Measurements from ENCODE around the gene SLC30A1. TPM values are rescaled to one million over a fixed set of nuclear protein-coding genes. Genes with fewer than 3 reads are reported as not detected.

The SLC30A1 gene
- total RNA-seq, 1 donor = 41.9 TPM

DNA sequence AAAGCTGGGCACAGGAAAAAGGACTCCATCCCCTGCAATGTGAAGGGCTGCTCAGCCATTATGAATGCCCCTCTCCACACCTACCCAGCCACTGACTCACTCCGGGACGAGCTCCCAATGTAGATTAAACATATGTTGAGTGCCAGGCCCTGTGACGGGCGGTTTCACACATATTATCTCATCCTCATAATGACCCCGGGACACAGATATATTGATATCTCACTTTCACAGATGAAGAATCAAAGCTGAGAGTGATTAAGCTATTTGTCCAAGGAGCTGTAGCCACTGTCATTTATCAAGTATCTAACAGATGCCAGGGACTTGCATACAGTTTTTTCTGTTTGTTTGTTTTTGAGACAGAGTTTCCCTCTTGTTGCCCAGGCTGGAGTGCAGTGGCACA lies 35.0 kb upstream of the SLC30A1 start:
- no peak for DNase-seq (ENCODE audit: low read depth)
- H3K4me3 ChIP-seq (ENCODE audit: low read depth, low read length) = no peak overlapping the region
- TF ChIP-seq, protein P1, sequence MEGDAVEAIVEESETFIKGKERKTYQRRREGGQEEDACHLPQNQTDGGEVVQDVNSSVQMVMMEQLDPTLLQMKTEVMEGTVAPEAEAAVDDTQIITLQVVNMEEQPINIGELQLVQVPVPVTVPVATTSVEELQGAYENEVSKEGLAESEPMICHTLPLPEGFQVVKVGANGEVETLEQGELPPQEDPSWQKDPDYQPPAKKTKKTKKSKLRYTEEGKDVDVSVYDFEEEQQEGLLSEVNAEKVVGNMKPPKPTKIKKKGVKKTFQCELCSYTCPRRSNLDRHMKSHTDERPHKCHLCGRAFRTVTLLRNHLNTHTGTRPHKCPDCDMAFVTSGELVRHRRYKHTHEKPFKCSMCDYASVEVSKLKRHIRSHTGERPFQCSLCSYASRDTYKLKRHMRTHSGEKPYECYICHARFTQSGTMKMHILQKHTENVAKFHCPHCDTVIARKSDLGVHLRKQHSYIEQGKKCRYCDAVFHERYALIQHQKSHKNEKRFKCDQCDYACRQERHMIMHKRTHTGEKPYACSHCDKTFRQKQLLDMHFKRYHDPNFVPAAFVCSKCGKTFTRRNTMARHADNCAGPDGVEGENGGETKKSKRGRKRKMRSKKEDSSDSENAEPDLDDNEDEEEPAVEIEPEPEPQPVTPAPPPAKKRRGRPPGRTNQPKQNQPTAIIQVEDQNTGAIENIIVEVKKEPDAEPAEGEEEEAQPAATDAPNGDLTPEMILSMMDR (IDR thresholded peaks at IDR 0.05; ENCODE audit: insufficient read depth, low read depth, low read length) = no peak

DNA sequence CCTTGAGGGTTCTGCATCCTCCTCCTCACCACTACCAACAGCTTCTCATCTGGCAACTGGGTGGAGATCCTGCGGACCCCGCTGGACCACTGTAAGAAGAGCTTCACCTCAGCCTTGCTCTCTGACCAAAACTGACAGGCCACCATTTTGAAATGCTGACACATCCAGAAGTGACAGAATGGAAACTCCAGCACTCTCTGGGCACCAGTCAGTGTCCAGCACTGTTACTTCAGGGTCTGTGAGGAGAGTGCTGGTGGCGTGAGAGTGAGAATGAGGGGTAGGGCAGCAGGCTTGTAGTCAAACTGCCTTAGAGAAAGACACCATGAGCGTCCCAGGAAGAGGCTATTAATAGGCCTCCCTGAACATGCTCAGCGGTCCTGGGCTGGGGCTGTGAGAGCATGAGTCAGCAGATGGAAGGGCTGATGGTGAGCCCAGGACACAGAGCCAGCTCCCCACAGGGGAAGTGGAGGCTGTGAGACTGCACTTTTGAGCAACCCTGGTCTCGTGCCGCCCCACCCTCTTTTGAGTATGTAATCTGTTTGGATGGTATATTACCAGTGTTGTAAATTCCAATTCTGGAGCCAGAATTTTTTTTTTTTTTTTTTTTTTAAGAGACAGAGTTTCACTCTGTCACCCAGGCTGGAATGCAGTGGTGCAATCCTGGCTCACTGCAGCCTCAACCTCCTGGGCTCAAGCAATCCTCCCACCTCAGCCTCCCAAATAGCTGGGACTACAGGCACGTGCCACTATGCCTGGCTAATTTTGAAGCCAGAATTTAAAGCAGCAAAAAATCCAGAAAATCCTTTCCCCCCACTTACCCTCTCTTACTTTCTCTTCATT lies 34.4 kb upstream of the SLC30A1 start:
- TF ChIP-seq, protein P1 (IDR thresholded peaks at IDR 0.05; ENCODE audit: insufficient read depth, low read depth, low read length) = no peak
- peak; percentile 95 for DNase-seq (ENCODE audit: low read depth)
- H3K4me3 ChIP-seq (ENCODE audit: low read depth, low read length) = no peak overlapping the region

DNA sequence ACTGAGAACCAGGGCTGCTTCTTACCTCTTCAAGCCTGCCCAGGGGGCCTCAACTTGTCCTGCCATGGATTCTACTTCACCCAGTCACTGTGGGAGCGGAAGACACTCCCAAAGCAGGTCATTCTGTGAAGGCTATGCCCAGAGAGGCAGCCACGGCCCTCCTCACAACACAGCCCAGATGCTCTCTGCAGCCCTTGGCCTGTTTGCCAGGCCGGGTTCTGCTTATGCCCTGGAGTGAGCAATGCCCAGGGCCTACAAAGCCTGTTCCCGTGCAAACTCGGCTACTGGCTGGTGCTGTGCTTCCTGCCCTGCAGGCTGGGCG lies 33.8 kb upstream of the SLC30A1 start:
- no peak overlapping the region for H3K4me3 ChIP-seq (ENCODE audit: low read depth, low read length)
- DNase-seq (ENCODE audit: low read depth) = no peak
- TF ChIP-seq, protein P1 (IDR thresholded peaks at IDR 0.05; ENCODE audit: insufficient read depth, low read depth, low read length) = no peak

DNA sequence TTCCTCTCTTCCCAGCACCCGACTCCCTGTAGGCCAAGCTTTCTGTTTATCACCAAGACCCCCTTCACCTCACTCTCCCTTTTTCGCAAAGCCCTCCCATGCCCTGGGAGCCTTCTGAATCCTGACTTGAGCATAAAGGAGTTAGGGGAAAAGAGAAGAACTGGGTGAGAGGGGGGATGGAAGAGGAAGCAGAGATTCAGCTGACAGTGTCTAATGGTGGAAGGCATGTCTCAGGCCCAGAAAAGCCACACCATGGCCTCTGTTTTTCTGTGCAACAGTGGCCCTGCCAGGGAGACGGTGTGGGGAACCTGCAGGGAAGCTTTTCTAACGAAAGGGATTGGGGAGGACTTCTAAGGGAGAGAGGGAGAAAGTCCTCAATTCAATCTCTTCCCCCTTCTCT lies 32.9 kb upstream of the SLC30A1 start:
- no peak for DNase-seq (ENCODE audit: low read depth)
- TF ChIP-seq, protein P1 (IDR thresholded peaks at IDR 0.05; ENCODE audit: insufficient read depth, low read depth, low read length) = no peak

DNA sequence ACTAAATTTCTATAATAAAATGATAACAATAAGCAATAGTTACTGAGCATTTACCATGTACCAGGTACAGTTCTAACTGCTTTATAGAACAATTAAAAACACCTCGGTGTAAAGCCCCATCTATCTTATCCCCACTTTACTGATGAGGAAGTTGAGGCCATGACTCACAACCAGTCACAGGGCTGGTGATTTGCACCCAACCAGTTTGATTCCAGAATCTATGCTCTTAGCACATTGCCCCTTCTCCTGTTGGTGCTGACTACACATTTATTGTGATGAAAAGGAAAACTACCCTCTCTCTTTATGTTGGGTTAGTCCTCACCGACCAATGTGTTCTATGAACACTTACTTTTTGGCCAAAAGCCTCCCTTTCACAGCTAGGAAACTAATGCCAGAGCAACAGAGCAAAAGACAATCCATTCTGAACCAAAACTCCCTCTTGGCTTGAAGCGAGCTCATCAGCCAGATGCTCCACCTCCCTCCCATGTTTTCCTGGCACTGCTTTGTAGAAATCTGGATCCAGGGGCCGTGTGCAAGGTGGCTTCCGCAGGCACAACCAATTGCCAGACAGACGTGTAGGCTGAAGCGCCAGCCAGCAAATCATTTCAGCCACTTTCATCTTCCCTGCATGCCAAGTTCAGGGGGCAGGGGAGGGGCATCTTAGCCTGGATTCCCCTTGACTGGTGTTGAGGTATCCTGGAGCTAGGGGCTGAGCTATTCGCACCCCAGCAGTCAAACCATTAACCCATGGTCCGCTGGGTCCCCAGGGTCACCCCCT lies 32.0 kb upstream of the SLC30A1 start:
- no peak for DNase-seq (ENCODE audit: low read depth)
- H3K4me3 ChIP-seq (ENCODE audit: low read depth, low read length) = no peak overlapping the region
- TF ChIP-seq, protein P1 (IDR thresholded peaks at IDR 0.05; ENCODE audit: insufficient read depth, low read depth, low read length) = no peak

More for the DNA sequence above, 32.9 kb upstream of the SLC30A1 start:
- no peak overlapping the region for H3K4me3 ChIP-seq (ENCODE audit: low read depth, low read length)

DNA sequence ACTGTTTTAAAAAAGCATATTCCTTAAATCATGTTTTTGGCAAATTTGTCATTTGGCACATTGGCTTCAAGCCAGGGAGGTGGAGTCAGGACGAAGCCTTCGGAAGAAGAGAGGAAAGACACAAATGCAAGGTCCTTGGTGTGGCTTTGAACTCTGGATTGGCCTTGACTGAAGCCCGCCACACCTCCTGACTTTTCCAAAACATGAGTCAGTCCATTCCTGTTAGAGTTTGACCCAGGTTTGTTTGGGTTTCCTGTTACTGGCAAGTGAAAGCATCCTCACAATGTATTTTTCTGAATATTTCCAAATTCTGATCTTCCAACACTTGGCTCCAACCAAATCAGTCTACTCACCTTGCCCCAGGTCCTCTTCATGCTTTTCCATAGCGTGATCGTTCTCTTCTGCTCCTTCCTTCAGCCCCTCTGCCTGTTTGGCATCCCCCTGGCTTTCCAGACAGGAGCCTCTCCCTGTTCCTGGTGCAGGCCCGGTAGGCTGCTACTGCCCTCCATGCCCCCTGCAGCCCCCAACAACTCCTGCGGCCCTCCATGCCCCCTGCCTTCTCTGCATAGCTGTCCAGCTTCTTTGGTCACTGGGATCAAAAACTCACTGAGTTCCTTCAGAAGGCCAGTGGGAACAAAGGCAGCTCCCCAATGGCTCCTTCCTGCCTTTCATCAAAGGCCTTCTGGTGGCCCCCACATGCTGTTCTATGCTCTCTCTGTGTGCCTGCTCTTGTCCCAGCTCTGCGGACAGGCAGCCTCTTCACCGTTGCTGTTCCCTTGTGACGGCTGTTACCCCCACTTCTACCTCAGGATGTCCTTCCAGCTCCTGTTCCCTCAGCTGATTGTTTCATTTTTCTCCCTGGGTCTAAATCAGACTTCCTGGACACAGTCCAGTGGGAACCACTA lies 30.4 kb upstream of the SLC30A1 start:
- H3K4me3 ChIP-seq (ENCODE audit: low read depth, low read length) = no peak overlapping the region
- DNase-seq (ENCODE audit: low read depth) = no peak
- TF ChIP-seq, protein P1 (IDR thresholded peaks at IDR 0.05; ENCODE audit: insufficient read depth, low read depth, low read length) = no peak

All from fibroblast of villous mesenchyme (primary cell).